CD4-positive, alpha-beta T cell treated with Interferon gamma for 1 hour (primary cell): Measurements from ENCODE around the gene PERCC1.
A peak's percentile ranks its signal among the peaks of the same experiment; 100 is the strongest.
"Not testable (repeated sequence)": the region's sequence is repeated elsewhere in the genome, so short reads cannot be mapped to it uniquely, and the experiment has no call there.

Experiments used
- DNase-seq: peaks from one replicate; pipeline ENCODE4 v3.0.0-alpha.2; 2020

The PERCC1 gene

DNA sequence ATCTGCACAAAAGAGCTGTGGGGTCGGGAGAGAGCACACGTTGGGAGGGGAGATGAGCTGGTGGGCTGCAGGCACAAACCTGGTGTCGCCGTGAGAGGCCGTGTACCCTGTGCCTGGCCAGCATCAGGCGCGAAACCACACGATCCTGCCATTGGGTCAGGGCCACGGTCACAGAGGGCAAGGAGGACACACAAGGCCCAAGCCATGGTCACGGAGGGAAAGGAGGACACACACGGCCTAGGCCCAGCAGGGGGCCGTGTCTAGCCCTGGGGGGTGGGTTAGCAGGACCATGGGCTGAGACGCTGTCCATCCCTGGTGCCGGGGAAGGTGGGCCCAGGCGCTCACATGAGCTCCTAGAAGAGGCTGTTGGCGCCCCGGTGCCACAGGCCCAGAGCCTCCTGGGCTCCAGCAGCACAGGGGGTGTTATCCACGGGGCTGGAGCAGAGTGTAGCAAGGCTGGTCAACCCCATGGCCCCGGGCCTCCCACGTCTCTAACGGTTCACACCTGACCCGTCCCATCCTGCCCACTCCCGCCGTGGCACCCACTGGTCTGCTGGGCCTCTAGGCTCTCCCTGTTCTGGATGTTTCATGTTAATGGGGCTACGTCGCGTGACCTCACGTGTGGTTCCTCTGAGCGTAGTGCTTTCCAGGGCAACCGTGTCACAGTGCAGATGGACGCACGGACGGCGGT is 21.0 kb downstream of the PERCC1 start:
- no peak for DNase-seq

DNA sequence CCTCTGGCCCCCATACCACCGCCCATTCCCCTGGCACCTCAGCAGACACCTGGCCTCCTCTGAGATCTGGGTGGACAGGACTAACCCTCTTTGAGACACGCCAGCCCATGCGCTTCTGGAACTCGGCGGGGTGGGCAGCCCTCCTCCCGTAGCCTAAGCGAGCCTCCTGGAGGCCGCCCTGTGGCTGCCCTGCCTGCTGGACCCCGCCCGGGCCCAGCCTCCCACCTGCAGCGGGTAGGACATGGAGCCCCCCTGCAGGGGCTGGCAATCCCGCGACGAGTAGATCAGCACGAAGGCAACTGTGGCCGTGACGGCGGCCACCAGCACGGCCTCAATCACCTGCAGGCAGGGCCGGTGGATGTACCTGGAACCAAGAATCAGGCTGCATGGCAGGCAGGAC is 21.7 kb downstream of the PERCC1 start:
- DNase-seq: no peak

GRCh38 chr16:1453316-1453715 is 22.4 kb downstream of the PERCC1 start:
- no peak for DNase-seq

GRCh38 chr16:1454561-1454960 is 23.7 kb downstream of the PERCC1 start:
- no peak for DNase-seq

GRCh38 chr16:1455190-1456171 is 24.6 kb downstream of the PERCC1 start:
- no peak for DNase-seq

DNA sequence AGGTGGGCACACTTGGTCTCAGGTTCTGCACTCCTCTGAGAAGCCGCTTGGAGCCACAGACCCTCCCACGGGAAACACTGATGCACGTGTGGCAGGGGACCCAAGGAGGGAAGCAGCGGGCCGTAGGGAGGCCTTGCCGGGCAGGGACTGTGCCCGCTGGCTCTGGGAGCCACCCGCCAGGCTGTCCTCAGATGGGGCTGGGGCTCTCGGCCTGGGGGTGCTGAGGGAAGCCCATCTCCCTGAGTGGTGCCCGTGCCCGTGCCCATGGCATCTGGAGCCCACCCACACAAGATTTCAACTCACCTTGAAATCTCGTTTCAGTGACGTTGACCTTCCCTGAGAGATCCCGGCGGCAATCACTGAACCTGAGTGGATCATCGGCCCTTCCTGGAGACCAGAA is 26.1 kb downstream of the PERCC1 start:
- DNase-seq: no peak

GRCh38 chr16:1457489-1458245 is 26.8 kb downstream of the PERCC1 start:
- no peak for DNase-seq

DNA sequence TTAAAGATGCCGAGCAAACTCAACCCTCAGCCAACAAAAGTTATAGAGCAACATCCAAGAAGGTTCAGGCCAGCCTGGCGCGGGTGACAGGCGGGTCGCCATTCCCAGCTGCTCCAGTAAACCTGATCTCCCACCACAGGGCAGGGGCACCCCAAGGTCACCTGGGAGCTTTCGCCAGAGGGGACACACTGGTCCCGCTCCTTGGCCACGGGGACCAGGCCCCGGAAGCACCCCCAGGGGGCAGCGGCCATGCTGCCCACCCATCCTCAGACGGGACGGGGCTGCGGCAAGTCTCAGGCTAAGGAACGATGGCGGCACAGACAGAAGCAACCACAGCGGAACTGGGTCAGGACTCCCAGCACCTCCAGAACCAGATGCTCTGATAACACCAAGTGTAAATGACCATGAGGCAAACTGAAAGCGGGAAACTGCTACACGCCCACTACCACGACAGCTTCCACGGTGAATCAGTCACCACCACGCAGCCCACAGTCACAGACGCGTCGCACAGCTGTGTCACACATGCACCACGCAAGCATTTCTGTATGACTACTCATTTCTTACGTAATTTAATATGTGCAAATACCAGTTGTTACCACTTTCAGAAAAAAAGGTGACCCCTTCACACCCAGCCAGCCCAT is 27.6 kb downstream of the PERCC1 start:
- peak; percentile 44 for DNase-seq

- peak; percentile 78 for DNase-seq
These were observed 28.1 kb downstream of the PERCC1 start for GRCh38 chr16:1458977-1459341.

DNA sequence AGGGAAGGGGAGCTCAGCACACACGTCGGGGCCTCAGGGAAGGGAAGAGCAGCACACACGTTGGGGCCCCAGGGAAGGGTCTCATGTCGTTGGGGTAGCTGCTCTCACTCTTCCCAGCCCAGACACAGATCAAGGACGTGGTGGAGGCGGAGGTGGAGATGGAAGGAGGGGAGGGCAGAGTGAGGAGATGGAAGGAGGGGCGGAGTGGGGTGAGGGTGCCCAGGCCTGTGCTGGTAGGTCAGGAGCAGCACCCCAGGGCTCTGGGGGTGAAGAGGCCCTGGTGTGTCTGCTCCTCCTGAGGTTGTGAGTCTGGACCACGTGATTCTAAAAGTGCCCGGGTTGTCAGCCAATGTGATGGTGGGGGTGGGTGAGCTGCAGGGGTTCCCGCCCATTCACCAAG is 29.1 kb downstream of the PERCC1 start:
- no peak for DNase-seq

DNA sequence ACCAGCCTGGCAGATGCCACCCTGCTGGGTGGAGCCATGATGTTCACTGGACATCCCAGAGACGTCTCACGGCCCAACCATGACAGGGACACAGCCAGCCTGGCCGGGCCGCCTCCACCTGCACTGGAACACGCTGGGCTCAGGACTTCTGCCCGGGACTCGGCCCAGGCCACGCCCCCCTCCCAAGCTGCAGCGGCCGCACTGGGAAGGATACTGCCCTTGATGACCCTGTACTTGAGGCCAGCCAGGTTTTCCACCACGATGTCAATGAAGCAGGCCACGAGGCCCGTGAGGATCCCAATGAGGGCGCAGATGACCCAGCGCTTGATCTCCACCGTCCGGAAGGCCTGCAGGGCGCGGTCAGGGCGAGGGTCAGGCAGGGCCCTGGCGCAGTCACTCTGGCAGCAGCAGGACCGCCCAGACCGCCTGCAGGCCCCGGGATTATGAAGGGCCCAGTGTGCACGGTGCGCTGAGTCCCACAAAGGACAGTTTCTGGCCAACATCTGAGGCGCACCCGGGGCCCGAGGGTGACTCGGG is 29.8 kb downstream of the PERCC1 start:
- no peak for DNase-seq

DNA sequence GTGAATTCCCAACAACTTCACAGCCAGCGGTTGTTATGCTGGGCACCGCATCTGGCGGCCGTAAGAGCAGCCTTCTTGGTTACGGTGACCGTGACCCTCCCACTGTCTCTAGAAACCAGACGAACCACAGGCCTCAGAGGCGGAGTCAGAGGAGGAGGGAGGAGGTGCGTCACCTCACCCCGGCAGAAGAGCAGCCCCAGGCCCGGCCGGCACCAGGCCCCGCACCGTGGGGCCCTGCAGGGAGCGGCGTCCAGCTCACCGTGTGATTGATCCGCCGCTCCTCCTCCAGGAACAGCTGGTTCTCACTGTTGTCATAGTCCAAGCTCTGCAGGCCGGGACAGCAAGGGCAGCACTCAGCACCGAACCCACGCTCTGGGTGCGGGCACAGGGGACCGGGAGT is 30.3 kb downstream of the PERCC1 start:
- DNase-seq: no peak

DNA sequence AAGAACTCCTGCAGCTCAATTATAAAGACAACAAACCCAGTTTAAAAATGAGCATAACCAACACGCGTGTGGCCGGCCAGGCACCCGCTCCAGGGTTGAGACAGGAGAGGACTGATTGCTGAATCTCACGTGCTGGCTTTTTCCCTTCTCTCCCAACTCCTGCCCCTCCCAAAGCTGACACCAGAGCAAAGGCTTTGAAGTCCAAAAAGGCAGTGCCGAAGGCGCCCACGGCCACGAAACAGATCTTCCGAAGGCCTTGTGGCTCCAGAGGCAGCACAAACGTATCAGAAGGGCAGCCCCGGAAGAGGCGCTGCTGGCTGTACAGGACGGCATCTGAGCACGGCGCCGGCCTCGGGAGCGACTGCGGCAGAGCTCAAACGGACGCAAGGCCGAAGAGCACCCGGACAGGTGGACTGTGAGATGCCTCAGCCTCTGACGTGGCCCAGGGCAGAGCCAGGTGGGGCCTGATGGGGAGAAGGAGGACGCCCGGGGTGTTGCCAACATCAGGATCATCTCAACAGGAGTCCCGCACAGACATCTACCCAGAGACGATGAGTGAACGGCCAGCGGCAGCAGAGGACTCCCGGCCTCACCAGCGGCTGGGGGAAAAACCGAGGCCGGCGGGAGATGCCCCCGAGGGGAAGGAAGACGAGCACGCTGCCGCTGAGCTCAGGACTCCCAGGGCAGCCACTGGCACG is 33.5 kb downstream of the PERCC1 start:
- no peak for DNase-seq

DNA sequence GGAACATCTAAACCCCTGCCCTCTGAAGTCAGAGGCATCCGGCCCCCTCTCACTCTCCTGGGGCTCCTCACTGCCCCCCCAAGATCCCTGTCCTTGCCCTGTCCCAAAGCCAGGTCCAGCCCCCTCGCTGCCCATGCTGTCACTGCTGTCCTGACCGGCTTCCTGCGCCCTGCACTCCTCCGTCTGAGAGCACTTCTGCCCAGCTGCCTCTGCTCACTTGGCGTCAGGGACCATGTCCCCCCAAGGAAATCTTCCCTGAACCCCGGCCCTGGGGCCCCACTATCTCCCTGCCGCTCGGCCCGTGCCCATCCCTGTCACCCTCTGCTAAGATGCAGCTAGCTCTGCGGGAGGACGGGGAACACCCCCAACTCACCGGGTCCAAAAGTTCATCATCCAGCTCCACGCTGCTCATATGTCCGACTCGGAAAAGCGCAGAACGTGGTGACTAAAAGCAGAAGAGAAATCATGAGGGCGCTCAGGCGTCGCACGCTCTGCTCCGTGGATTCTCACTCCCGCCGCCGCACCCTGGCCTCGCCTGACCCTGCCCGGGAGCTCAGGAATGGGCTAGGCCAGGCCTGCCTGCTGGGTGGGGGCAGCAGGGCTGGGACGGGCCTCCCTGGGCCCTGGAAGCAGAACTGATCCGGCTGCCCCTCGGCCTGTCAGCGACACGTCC is 34.2 kb downstream of the PERCC1 start:
- DNase-seq: no peak

- DNase-seq: no peak
These were observed 34.7 kb downstream of the PERCC1 start for GRCh38 chr16:1465567-1465915.

DNA sequence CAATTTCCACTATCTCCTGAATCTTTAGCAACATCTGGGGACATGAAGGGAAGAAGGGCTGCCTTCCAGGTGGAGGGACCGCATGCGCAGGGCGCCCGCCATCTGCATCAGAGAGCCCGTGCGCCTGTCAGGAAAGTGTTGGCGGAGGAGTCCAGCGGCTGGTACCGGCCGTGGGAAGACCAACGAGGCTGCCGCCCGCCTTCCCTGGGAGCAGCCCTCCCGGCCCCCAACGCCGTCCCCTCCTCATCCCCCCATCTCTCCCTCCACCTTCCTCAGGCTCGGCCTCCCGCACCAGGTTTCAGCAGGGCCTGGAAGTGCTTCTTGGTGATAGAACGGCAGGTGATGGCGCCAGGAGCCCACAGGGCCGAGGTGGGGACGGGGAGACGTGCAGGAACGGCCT is 35.2 kb downstream of the PERCC1 start:
- DNase-seq: no peak

DNA sequence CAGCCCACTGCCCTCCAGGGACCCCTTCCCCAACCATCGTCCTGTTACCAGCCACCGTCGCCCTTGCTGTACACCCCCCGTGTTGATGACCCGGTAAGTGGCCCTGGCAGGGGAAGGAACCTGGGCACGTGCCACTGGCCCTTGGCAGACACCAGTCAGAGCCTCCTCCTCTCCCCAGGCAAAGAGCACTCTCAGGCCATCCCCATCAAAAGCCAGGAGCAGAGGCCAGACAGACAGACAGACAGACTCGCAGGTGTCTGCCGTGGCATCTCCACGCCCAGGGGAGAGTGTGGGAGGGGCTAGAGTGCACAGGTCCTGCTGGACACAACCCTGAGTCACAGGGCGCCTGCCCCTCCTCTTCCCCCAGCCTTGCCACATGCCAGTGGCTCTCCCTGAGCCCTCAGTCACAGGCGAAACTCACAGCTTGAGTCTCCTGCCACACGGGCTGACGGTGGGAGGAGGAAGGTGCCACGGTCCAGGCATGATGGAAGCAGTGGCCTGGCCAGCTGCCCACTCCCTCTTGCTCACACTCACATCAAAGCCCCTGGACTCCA is 36.2 kb downstream of the PERCC1 start:
- DNase-seq: no peak

- DNase-seq: no peak
These were observed 37.5 kb downstream of the PERCC1 start for GRCh38 chr16:1468426-1468810.

DNA sequence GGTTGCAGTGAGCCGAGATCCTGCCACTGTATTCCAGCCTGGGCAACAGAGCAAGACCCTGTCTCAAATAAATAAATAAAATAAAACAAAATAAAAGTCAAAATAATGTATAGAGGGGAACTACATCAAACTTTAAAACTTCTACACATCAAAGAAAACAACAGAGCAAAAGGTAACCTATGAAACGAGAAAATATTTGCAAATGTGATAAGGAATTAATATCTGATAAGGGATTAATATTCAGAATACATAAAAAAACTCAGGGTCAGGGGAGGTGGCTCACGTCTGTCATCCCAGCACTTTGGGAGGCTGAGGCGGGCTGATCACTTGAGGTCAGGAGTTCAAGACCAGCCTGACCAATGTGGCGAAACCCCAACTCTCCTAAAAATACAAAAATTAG is 38.3 kb downstream of the PERCC1 start:
- not testable (repeated sequence) for DNase-seq

DNA sequence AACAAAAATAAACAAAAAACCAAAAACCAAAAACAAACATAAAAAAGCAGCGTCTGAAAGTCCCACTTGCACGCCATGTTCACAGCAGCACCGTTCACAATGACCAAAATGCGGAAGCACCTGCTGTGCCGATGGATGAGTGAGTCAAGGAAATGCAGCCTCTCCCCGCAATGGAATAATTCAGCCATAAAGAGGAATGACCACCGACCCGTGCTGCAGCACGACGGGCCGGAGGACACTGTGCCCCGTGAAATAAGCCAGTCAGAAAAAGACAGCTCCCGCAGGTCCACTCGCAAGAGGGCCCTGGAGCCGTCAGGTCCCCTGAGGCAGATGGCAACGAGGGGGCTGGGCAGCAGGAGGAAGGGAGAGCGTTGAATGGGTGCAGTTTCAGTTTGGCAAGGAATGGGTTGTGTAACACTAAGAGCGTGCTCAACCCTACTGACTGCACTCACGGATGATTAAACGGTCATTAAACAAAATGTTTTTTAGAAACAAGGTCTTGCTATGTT is 38.9 kb downstream of the PERCC1 start:
- peak; percentile 35 for DNase-seq
